ENCODE results near the gene LRMDA. TPM values are rescaled to one million over a fixed set of nuclear protein-coding genes. Genes with fewer than 3 reads are reported as not detected.
A peak's percentile ranks its signal among the peaks of the same experiment; 100 is the strongest.
"Not testable (repeated sequence)": the region's sequence is repeated elsewhere in the genome, so short reads cannot be mapped to it uniquely, and the experiment has no call there.

The LRMDA gene
- total RNA-seq, 3 donors from 2014 or later: 9.4 to 14.9 (median 10.3) TPM

DNA sequence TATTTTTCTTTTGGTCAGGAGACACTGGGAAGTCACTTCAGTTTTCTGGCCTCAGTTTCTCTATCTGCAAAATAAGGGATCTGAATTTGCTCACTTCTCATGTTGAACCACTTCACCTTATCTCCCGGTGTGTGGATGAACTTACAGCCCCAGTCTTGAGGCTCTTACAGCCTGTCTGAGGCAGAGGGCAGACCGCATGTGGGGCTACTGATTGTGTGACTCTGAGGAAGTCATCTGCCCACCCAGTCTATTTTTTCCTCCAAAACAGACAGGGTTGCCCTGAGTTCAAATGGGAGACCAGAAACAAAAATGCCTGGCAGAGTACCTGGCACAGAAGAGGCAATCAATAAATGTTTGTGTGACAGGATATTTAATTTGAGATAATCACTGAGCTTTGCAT is 78.3 kb downstream of the LRMDA start:
- Histone ChIP-seq H3K9me3 (no peaks in the 10 kb centered on the region), H3K36me3 (ENCODE audit: low read depth) (no peaks in the 10 kb centered on the region), H3K4me3 (no peak overlapping the region), H3K4me1 (ENCODE audit: low read depth) (peaks cover 12% of the 10 kb centered on the region)
- intact Hi-C loops (cut with DNase I, micrococcal nuclease): loop anchor here in 1 of 2 donors (10.0 kb wide), 1 partner anchor 105 kb away; the partner anchor contains the start of gene ZNF503
- TF ChIP-seq, protein P1, sequence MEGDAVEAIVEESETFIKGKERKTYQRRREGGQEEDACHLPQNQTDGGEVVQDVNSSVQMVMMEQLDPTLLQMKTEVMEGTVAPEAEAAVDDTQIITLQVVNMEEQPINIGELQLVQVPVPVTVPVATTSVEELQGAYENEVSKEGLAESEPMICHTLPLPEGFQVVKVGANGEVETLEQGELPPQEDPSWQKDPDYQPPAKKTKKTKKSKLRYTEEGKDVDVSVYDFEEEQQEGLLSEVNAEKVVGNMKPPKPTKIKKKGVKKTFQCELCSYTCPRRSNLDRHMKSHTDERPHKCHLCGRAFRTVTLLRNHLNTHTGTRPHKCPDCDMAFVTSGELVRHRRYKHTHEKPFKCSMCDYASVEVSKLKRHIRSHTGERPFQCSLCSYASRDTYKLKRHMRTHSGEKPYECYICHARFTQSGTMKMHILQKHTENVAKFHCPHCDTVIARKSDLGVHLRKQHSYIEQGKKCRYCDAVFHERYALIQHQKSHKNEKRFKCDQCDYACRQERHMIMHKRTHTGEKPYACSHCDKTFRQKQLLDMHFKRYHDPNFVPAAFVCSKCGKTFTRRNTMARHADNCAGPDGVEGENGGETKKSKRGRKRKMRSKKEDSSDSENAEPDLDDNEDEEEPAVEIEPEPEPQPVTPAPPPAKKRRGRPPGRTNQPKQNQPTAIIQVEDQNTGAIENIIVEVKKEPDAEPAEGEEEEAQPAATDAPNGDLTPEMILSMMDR (IDR thresholded peaks at IDR 0.05): no peak
- ATAC-seq (no peak), DNase-seq (no peak)

DNA sequence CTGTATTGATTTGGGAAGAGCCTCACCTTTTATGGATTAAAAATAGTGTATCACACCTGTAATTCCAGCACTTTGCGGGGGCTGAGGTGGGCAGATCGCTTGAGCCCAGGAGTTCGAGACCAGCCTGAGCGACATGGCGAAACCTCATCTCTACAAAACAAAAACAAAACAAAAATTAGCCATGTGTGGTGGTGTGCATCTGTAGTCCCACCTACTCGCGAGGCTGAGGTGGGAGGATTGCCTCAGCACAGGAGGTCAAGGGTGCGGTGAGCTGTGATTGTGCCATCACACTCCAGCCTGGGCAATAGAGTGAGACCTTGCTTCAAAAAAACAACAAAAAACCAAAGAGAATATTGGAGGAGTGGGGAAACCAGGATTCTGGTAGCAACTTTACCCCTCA is 79.6 kb downstream of the LRMDA start:
- DNase-seq (no peak), ATAC-seq (no peak)
- intact Hi-C loops (cut with DNase I, micrococcal nuclease): no loop called here
- Histone ChIP-seq H3K36me3 (ENCODE audit: low read depth) (no peaks in the 10 kb centered on the region), H3K4me1 (ENCODE audit: low read depth) (peaks cover 12% of the 10 kb centered on the region), H3K4me3 (no peak overlapping the region), H3K9me3 (no peaks in the 10 kb centered on the region)
- TF ChIP-seq, protein P1 (IDR thresholded peaks at IDR 0.05): no peak

DNA sequence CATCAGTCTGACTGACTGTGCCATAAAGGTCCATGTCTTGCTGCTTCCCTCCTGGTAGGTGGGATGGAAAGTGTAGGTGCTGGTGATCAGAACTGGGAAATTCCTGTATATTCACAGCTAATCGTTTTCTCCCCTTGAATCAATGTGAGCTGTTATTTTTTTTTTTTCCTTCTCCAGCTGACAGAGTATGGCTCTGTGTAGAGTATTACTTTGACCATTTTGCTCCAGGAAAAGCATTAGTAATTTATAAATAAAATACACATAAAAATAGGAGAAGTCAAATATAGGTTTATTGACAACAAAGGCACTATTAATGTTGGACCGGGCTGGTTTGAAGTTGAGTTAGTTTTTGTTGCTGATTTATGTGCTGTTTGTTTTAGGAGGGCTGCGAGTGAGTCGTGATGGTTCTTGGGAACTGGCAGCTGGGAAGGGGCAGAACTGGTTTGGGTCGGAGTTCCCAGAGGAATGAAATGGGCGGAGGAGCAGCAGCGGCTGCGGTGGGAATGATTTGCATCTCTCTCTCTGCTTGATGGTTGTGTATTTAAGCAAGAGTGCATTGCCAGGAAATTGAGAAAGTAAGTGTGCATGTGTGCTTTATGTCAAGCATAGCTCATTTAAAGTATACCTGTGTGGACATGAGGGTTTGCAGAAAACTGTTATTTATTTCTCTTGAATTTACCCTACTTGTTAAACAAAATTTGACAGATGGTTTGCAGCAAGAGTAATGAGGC is 80.9 kb downstream of the LRMDA start:
- DNase-seq: peak in 2 of 3 donors; percentile 8 to 31
- peak; percentile 53 for ATAC-seq
- H3K4me1 ChIP-seq (ENCODE audit: low read depth): peaks cover 12% of the 10 kb centered on the region

GRCh38 chr10:75513292-75513885 is 82.0 kb downstream of the LRMDA start:
- TF ChIP-seq, protein P1 (IDR thresholded peaks at IDR 0.05): no peak
- no peak for DNase-seq
- Histone ChIP-seq H3K4me1 (ENCODE audit: low read depth) (peaks cover 11% of the 10 kb centered on the region), H3K9me3 (no peaks in the 10 kb centered on the region), H3K36me3 (ENCODE audit: low read depth) (no peaks in the 10 kb centered on the region), H3K4me3 (no peak overlapping the region)
- intact Hi-C loops (cut with DNase I, micrococcal nuclease): no loop called here
- no peak for ATAC-seq

More for the DNA sequence above, 80.9 kb downstream of the LRMDA start:
- TF ChIP-seq, protein P1 (IDR thresholded peaks at IDR 0.05): no peak
- Histone ChIP-seq H3K4me3 (no peak overlapping the region), H3K9me3 (no peaks in the 10 kb centered on the region), H3K36me3 (ENCODE audit: low read depth) (no peaks in the 10 kb centered on the region)
- intact Hi-C loops (cut with DNase I, micrococcal nuclease): no loop called here

- Histone ChIP-seq H3K36me3 (ENCODE audit: low read depth) (no peaks in the 10 kb centered on the region), H3K9me3 (no peaks in the 10 kb centered on the region), H3K4me3 (no peak overlapping the region), H3K4me1 (ENCODE audit: low read depth) (peaks cover 3% of the 10 kb centered on the region)
- DNase-seq (no peak), ATAC-seq (no peak)
- TF ChIP-seq, protein P1 (IDR thresholded peaks at IDR 0.05): no peak
- intact Hi-C loops (cut with DNase I, micrococcal nuclease): no loop called here
These were observed 83.4 kb downstream of the LRMDA start for GRCh38 chr10:75514830-75515229.

- H3K9me3 ChIP-seq; intact Hi-C loops (cut with DNase I, micrococcal nuclease); H3K4me3 ChIP-seq; H3K36me3 ChIP-seq (ENCODE audit: low read depth); ATAC-seq; DNase-seq; H3K4me1 ChIP-seq (ENCODE audit: low read depth): not testable (repeated sequence)
These were observed 84.7 kb downstream of the LRMDA start for GRCh38 chr10:75516154-75516553.

DNA sequence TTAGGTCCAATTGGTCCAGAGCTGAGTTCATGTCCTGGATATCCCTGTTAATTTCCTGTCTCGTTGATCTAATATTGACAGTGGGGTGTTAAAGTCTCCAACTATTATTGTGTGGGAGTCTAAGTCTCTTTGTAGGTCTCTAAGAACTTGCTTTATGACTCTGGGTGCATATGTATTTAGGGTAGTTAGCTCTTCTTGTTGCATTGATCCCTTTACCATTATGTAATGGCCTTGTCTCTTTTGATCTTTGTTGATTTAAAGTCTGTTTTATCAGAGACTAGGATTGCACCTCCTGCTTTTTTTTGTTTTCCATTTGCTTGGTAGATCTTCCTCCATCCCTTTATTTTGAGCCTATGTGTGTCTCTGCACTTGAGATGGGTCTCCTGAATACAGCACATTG is 87.8 kb downstream of the LRMDA start:
- H3K4me3 ChIP-seq; DNase-seq; H3K4me1 ChIP-seq (ENCODE audit: low read depth); ATAC-seq; H3K9me3 ChIP-seq; intact Hi-C loops (cut with DNase I, micrococcal nuclease); H3K36me3 ChIP-seq (ENCODE audit: low read depth): not testable (repeated sequence)

DNA sequence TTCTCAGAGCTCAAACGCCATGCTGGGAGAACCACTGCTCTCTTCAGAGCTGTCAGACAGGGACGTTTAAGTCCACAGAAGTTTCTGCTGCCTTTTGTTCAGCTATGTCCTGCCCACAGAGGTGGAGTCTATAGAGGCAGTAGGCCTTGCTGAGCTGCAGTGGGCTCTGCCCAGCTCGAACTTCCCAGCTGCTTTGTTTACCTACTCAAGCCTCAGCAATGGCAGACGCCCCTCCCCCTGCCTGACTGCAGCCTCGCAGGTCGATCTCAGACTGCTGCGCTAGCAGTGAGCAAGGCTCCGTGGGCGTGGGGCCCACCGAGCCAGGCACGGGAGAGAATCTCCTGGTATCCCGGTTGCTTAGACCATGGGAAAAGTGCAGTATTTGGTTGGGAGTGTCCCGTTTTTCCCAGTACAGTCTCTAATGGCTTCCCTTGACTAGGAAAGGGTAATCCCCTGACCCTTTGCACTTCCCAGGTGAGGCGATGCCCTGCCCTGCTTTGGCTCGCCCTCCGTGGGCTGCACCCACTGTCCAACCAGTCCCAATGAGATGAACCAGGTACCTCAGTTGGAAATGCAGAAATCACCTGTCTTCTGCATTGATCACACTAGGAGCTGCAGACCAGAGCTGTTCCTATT is 89.9 kb downstream of the LRMDA start:
- DNase-seq; ATAC-seq; intact Hi-C loops (cut with DNase I, micrococcal nuclease); H3K4me1 ChIP-seq (ENCODE audit: low read depth); H3K9me3 ChIP-seq; H3K36me3 ChIP-seq (ENCODE audit: low read depth); H3K4me3 ChIP-seq: not testable (repeated sequence)

All from mucosa of descending colon (tissue), 3 donors.